ENCODE results near the gene BNIPL.

Gene BNIPL

DNA sequence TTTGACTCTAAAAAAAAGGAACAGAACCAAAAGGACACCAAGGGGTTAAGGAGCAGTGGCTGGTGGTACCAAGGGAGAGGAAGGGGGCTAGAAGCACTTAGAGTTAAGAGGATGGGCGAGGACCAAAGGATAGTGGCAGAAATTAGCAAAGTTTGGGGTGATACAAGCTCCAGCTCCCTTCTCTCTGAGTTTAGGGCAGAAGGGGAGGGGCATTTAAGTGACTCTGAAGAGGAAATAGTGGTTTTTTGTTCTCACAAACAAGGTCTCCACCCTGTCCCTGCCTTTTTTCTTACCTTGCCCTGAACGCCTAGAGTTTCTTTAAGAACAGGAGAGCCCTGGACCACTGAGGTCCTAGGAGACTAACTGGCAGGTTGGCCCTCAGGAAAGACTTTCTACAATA lies 19.8 kb downstream of the BNIPL start:
- no peak for DNase-seq (ENCODE audit: low read depth in 2 of 2)

DNA sequence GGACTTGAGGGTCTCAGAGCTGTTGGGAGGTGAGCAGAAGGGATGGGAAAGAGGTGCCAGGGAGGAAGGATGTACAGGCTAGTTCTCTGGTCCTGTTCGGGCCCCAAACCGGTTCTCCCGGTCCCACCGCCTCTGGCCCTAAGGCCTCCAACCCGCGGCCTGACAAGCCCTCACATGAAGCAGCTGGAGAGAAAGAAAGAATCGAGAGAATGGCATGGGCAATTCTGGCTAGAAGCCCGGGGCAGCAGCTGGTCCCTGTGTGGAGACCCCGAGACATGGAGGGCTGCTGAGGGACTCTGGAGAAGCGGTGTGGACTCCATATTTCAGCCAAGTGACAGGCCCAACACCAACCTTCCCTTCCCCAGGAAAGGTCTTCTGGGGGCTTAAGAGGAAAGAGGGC lies 22.3 kb downstream of the BNIPL start:
- no peak for DNase-seq (ENCODE audit: low read depth in 2 of 2)

DNA sequence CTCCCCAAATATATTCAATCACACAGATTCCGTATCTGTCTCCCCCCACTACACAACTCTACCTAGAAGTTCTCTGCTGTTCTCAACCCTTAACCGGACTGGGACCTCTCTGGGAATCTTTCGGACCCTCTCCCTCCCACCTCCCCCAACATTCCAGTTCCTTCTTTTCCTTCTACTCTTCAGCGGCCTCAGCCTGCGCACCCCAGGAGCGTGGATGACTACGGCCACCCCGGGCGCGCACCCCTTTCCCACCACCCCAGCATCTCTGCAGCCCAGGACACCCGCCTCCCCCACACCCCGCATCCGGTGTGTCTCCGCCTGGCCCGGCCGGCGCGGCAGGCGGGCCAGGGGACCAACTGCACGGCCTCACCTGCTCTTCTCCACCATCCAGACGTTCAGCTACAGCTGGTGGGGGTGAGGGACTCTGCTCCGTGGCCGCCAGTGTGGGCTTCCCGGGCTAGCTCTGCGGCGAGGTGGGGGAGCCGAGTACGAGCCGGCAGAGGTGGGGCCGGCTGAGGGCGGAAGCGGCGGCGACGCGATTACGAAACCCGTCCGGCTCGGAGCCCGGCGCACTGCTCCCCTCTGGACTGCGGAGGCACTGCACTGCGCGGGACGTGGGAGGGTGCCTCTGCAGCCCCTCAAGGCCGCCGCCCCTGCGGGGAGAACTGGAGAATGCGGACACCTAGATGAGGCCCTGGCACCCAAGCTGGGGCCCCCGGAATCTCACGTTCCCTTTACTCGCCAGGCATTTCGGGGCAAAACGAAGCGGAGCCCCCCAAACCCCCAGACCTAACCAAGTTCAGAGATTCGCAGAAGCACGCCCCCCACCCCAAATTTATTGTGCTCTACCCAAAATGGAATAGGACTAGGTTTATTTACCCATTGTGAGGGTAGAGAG lies 23.0 kb downstream of the BNIPL start, which contains the start of gene CDC42SE1:
Gene CDC42SE1, minus strand, starts transcription at position 514 of the 898 bp plus-strand sequence. CDS start 3,892 bp downstream, outside the sequence.
- DNase-seq (ENCODE audit: low read depth in 2 of 2): peak; percentile 71 to 74

DNA sequence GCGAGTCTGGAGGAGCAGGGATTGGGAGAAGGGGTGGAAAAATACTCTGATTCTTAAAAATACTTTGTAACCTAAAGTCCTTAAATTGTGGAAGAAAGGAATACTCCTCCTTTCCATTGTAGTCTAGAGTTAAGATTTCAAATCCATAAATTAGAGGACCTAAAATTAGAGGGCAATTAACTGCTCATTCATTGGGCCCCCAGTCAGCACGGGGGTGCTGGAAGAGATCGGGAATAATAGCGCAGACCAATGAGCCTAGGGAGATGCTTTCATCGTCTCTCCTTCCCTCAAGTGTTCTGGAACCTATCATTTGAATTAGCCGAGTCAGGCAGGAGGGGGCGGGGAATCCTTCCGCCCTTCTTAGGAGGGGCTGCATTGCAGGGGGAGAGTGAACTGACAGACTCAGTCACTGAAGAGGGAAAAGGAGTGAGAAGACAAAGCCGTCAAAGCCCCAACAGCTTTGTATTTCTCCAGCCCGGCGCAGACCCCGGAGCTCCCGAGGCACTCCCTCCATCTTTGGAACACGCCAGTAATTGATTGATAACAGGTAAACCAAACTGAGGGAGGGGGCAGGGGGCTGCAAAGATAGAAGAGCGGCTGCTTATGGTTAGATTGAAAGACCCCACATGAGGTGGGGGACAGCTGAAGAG lies 23.7 kb downstream of the BNIPL start, which contains the start of gene MLLT11:
Gene MLLT11, plus strand, starts transcription at position 391 of the 650 bp plus-strand sequence. CDS start 6,828 bp downstream, outside the sequence.
- no peak for DNase-seq (ENCODE audit: low read depth in 2 of 2)

DNA sequence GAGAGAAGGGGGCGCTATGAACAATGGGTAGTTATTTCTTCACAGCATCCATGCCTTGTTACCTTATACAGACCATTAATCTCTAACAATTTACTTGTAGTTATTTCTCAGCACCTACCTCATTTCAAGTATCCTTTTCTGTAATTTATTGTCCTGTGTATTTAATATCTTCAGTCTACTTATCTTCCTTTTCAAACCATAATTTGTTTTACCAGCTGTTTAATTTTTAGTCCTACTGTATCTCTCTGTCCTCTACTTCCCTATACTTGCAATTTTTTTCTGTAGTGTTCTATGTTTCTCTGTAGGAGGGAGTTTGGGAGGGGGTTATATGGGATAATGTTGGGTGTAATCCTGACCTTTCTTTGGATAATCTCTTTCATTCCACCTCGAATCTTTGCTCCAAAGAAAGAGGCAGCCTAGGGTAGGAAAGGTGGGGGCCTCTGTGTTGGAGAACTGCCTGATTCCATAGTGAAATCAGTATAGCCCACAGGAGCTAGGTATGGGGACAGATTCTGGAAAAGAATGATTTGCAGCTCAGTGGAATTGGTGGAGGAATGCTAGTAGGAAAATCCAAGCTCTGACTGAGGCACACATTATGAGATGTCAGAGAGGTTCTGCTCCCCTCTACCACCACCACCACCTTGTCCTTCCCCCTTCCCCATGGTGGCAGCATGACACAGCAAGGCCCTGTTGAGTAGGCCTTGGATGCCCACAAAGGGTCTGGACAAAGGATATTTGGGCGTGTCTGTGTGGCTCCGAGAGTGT lies 24.5 kb downstream of the BNIPL start:
- DNase-seq (ENCODE audit: low read depth in 2 of 2): no peak

- no peak for DNase-seq (ENCODE audit: low read depth in 2 of 2)
Measured at GRCh38 chr1:151061704-151062103, 25.3 kb downstream of the BNIPL start.

- DNase-seq (ENCODE audit: low read depth in 2 of 2): no peak
Measured at GRCh38 chr1:151062741-151063371, 26.5 kb downstream of the BNIPL start.

DNA sequence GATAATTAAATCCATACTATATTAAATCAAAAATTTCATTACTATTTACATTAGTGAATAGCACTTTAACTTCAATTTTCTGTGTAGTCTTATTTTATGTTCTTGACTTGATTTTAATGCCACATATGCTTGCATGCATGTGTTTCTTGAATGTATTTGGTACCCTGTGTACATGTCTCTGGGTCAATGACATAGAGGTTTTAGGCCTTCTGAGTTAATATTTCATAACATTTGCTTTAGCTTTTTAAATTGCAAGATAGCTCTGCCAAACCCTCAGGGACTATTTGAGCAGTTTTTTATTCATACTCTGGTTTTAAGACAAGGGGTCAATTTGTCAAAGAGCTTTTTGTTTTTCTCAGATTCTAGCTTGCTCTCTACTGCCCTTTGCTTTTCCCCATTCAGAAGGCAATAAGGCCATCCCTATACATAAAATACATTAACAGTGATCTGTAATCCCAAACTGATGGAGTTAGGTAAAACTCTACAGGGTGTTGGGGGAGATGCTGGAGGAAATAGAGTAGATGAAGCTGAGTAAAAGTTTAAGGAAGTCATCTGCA lies 28.8 kb downstream of the BNIPL start:
- no peak for DNase-seq (ENCODE audit: low read depth in 2 of 2)

GRCh38 chr1:151067185-151067584 lies 30.8 kb downstream of the BNIPL start:
- no peak for DNase-seq (ENCODE audit: low read depth in 2 of 2)

DNA sequence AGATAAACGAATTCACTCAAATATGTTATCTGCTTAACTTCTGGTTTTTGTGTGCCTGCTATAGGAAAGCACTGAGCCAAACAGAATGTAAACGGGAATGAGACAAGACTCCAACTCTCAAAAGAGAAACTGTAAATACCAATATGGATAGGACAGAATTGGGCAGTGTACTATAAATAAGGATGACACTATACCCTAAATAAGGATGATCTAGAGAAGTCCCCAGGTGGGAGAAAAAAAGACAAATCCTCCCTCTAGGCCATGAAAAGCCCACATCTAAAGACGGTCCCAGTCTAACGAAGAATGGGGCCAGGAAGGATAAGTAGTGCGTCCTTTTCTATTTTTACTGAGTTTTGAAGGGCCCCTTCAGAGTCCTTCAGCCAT lies 32.7 kb downstream of the BNIPL start:
- DNase-seq (ENCODE audit: low read depth in 2 of 2): no peak

DNA sequence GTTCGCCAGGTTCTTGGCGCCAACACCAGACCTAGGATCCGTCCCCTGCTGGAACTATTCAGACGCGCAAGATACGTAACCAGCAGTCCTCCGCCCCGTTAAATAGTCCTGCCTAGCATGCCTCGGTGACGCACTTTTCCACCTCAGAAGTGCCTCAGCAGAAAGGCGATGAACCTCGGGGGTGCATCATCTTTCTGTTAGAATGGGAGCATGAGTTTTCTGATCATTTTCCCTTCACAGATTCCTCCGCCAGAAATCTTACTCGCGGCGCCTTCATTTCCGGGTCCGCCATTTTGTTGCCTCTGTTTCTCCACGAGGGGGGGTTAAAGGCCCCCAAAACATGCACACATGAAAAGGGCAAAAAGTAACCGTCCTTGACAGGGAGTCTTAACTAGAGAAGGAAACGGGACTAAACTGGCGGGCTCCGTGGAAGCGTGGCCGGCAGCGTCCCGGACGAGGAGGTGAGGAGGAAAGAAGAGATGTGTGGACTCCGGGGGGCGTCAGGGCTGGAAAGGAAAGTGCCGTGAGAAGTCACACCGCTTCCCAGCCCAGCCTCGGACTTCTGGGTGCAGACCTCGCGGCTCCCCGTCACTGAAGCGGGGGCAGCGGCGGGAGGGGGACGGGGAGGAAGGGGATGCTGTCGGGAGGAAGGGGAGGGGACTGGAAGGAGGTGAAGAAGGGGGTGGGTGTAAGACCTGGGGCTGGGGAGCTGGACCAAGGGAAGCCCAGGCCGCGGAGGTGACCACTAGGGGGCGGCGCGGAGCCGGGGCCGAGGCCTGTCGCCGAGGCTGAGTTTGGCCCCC lies 34.3 kb downstream of the BNIPL start, which contains the start of gene GABPB2:
Gene GABPB2, plus strand, starts transcription at position 288 of the 803 bp plus-strand sequence. CDS start 17,429 bp downstream, outside the sequence.
- peak; percentile 69 to 71 for DNase-seq (ENCODE audit: low read depth in 2 of 2)

- no peak for DNase-seq (ENCODE audit: low read depth in 2 of 2)
Measured at GRCh38 chr1:151072224-151072623, 35.8 kb downstream of the BNIPL start.

DNA sequence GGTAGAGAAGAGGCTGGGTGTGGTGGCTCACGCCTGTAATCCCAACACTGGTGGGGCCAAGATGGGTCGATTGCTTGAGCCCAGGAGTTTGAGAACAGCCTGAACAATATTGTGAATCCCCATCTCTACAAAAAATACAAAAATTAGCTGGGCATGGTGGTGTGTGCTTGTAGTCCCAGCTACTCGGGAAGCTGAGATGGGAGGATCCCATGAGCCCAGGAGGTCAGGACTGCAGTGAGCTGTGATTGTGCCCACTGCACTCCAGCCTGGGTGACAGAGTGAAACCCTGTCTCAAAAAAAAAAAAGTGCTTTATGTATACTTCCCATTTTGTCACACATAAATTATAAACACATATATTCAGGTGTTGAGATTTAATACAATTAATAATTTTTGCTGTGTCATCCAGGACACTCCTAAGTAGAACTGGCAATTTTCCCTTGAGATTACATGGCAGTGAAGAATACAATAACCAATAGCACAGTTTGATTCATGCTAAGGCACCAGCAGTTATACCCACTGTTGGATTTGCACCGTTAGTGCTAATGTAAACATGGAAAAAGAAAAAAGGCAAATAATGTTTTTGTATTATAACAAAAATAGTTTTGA lies 49.7 kb downstream of the BNIPL start:
- no peak for DNase-seq (ENCODE audit: low read depth in 2 of 2)

Measured in stimulated activated CD8-positive, alpha-beta memory T cell treated with anti-CD3 and anti-CD28 coated beads, Interleukin-2, amount 100 ng/mL, for 1 hour (primary cell).